Body of pancreas (tissue), 4 donors: ENCODE measurements around the gene RAB5B.

ENCODE experiments used
- POLR2A ChIP-seq, 3 donors: fragments of 450-650 bp; IDR thresholded peaks; one replicate each; pipeline ENCODE4 v1.6.1; 2016; ENCODE audit warnings: antibody characterized with exemption in 3 of 3, mild to moderate bottlenecking in 2 of 3
- TF ChIP-seq, protein P1 (sequence below), 7 experiments: fragments of 450-650 bp in 4 of 7; fragments of 200-600 bp in 3 of 7; sonication (generic) in 3 of 7; IDR thresholded peaks; one replicate each; pipeline ENCODE4 v1.5.1; 2016 to 2019; ENCODE audit warnings: antibody characterized with exemption in 7 of 7

DNA sequence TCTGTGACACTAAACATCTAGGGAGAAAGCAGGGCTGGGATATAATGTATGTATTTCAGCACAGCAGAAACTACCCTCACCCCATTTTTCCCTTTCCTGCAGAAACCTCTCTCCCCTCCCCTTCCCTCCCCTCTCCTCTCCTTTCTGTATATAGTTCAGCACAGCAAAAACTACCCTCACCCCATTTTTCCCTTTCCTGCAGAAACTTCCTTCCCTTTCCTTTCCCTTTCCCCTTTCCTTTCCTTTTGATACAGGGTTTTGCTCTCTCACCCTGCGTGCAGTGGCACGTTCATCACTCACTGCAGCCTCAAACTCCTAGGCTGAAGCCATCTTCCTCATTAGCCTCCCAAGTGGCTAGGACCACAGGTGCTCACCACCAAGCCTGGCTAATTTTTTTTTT, 10.1 kb upstream of the RAB5B start:
- TF ChIP-seq, protein P1, sequence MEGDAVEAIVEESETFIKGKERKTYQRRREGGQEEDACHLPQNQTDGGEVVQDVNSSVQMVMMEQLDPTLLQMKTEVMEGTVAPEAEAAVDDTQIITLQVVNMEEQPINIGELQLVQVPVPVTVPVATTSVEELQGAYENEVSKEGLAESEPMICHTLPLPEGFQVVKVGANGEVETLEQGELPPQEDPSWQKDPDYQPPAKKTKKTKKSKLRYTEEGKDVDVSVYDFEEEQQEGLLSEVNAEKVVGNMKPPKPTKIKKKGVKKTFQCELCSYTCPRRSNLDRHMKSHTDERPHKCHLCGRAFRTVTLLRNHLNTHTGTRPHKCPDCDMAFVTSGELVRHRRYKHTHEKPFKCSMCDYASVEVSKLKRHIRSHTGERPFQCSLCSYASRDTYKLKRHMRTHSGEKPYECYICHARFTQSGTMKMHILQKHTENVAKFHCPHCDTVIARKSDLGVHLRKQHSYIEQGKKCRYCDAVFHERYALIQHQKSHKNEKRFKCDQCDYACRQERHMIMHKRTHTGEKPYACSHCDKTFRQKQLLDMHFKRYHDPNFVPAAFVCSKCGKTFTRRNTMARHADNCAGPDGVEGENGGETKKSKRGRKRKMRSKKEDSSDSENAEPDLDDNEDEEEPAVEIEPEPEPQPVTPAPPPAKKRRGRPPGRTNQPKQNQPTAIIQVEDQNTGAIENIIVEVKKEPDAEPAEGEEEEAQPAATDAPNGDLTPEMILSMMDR (IDR thresholded peaks at IDR 0.05): no peak
- TF ChIP-seq POLR2A (IDR thresholded peaks at IDR 0.05): no peak
